T-helper 2 cell treated with Interferon-gamma antibody and Interleukin-4, amounts not matched to agents 100 ng/mL and 5 ng/mL, for 36 hours (primary cell): ENCODE measurements around the gene PPIL6. TPM values are rescaled to one million over a fixed set of nuclear protein-coding genes. Genes with fewer than 3 reads are reported as not detected.

Experiments used
- total RNA-seq: library from RNA; stranded (reverse); gene quantifications from 2 replicates; pipeline ENCODE4 v1.2.3, GENCODE V29; 2022

The PPIL6 gene
- total RNA-seq, 1 donor from 2014 or later: 0.09 TPM

Other genes with a start within 250 kb of the PPIL6 start
- 270 and 277 TPM in 2 replicates for gene CD164, start 58.2 kb downstream of the PPIL6 start, total RNA-seq
- 18.9 and 19.0 TPM in 2 replicates for gene SMPD2, start 96 bp upstream of the PPIL6 start, total RNA-seq
- 84.6 and 84.9 TPM in 2 replicates for gene MICAL1, start 15.1 kb upstream of the PPIL6 start, total RNA-seq
- 25.0 and 25.5 TPM in 2 replicates for gene ZBTB24, start 42.6 kb upstream of the PPIL6 start, total RNA-seq